Measurements from ENCODE around the gene GBA2.

The GBA2 gene

GRCh38 chr9:35766997-35767396 lies 18.0 kb upstream of the GBA2 start:
- no peak for DNase-seq (ENCODE audit: low read depth in 2 of 2)

GRCh38 chr9:35763803-35764202 lies 14.8 kb upstream of the GBA2 start:
- no peak for DNase-seq (ENCODE audit: low read depth in 2 of 2)

- DNase-seq (ENCODE audit: low read depth in 2 of 2) = no peak
Observed at GRCh38 chr9:35763181-35763580, 14.2 kb upstream of the GBA2 start.

GRCh38 chr9:35760651-35761050 lies 11.6 kb upstream of the GBA2 start:
- DNase-seq (ENCODE audit: low read depth in 2 of 2) = no peak

- DNase-seq (ENCODE audit: low read depth in 2 of 2) = no peak
Observed at GRCh38 chr9:35759795-35760194, 10.8 kb upstream of the GBA2 start.

GRCh38 chr9:35758475-35759050 lies 9.5 kb upstream of the GBA2 start:
- DNase-seq (ENCODE audit: low read depth in 2 of 2) = no peak

GRCh38 chr9:35757892-35758275 lies 8.9 kb upstream of the GBA2 start:
- no peak for DNase-seq (ENCODE audit: low read depth in 2 of 2)

- DNase-seq (ENCODE audit: low read depth in 2 of 2) = no peak
Observed at GRCh38 chr9:35757226-35757891, 8.3 kb upstream of the GBA2 start.

- DNase-seq (ENCODE audit: low read depth in 2 of 2) = peak in 1 of 2 donors; percentile 59
Observed at GRCh38 chr9:35756275-35757225, 7.5 kb upstream of the GBA2 start.

- DNase-seq (ENCODE audit: low read depth in 2 of 2) = no peak
Observed at GRCh38 chr9:35755071-35755470, 6.0 kb upstream of the GBA2 start.

- no peak for DNase-seq (ENCODE audit: low read depth in 2 of 2)
Observed at GRCh38 chr9:35754264-35754663, 5.2 kb upstream of the GBA2 start, which contains the start of gene MSMP. MSMP (minus strand) TSS chr9:35754276; CDS start chr9:35754129, 147 bp downstream.

- no peak for DNase-seq (ENCODE audit: low read depth in 2 of 2)
Observed at GRCh38 chr9:35753466-35753865, 4.4 kb upstream of the GBA2 start.

GRCh38 chr9:35750256-35750531 lies 1.2 kb upstream of the GBA2 start:
- no peak for DNase-seq (ENCODE audit: low read depth in 2 of 2)

- DNase-seq (ENCODE audit: low read depth in 2 of 2) = no peak
Observed at GRCh38 chr9:35749515-35750255, 657 bp upstream of the GBA2 start.

- DNase-seq (ENCODE audit: low read depth in 2 of 2) = no peak
Observed at GRCh38 chr9:35748242-35748857, 678 bp downstream of the GBA2 start.

GRCh38 chr9:35746583-35746982 lies 2.4 kb downstream of the GBA2 start:
- no peak for DNase-seq (ENCODE audit: low read depth in 2 of 2)

GRCh38 chr9:35745569-35745968 lies 3.5 kb downstream of the GBA2 start:
- DNase-seq (ENCODE audit: low read depth in 2 of 2) = no peak

GRCh38 chr9:35743880-35744518 lies 5.0 kb downstream of the GBA2 start:
- no peak for DNase-seq (ENCODE audit: low read depth in 2 of 2)

- no peak for DNase-seq (ENCODE audit: low read depth in 2 of 2)
Observed at GRCh38 chr9:35743452-35743851, 5.6 kb downstream of the GBA2 start.

GRCh38 chr9:35741740-35742139 lies 7.3 kb downstream of the GBA2 start:
- no peak for DNase-seq (ENCODE audit: low read depth in 2 of 2)

- DNase-seq (ENCODE audit: low read depth in 2 of 2) = no peak
Observed at GRCh38 chr9:35740243-35740642, 8.8 kb downstream of the GBA2 start.
